B cell (primary cell): Measurements from ENCODE around the gene HIRIP3.

Experiments used
- EZH2 ChIP-seq: IDR thresholded peaks from 2 replicates; pipeline ENCODE4 v1.6.1; 2012; ENCODE audit warnings: borderline replicate concordance, low read depth, mild to moderate bottlenecking, moderate library complexity, low read length; ENCODE audit not compliant: insufficient read depth, poor library complexity, severe bottlenecking
- TF ChIP-seq, protein P1 (sequence below): fragments of 200-600 bp; IDR thresholded peaks from one replicate; pipeline ENCODE4 v1.8.0; 2022; ENCODE audit warnings: antibody characterized with exemption, mild to moderate bottlenecking

GRCh38 chr16:29989111-29989858, 6.1 kb downstream of the HIRIP3 start:
- TF ChIP-seq, protein P1, sequence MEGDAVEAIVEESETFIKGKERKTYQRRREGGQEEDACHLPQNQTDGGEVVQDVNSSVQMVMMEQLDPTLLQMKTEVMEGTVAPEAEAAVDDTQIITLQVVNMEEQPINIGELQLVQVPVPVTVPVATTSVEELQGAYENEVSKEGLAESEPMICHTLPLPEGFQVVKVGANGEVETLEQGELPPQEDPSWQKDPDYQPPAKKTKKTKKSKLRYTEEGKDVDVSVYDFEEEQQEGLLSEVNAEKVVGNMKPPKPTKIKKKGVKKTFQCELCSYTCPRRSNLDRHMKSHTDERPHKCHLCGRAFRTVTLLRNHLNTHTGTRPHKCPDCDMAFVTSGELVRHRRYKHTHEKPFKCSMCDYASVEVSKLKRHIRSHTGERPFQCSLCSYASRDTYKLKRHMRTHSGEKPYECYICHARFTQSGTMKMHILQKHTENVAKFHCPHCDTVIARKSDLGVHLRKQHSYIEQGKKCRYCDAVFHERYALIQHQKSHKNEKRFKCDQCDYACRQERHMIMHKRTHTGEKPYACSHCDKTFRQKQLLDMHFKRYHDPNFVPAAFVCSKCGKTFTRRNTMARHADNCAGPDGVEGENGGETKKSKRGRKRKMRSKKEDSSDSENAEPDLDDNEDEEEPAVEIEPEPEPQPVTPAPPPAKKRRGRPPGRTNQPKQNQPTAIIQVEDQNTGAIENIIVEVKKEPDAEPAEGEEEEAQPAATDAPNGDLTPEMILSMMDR, result no peak
- TF ChIP-seq EZH2, result no peak
